NB4 (cell line): ENCODE results near the gene SLC38A11.
A peak's percentile ranks its signal among the peaks of the same experiment; 100 is the strongest.
"Not testable (repeated sequence)": the region's sequence is repeated elsewhere in the genome, so short reads cannot be mapped to it uniquely, and the experiment has no call there.

Source experiments
- DNase-seq: peaks from one replicate; pipeline ENCODE4 v3.0.0; 2010; ENCODE audit warnings: low read depth
- H3K4me3 ChIP-seq: one replicate; pipeline ENCODE4 v1.5.1; 2011; ENCODE audit warnings: mild to moderate bottlenecking, low read depth, low read length, moderate library complexity
- CTCF ChIP-seq: IDR thresholded peaks from one replicate; pipeline ENCODE4 v1.5.1; 2012; ENCODE audit warnings: low read depth, low read length
- MAX ChIP-seq: IDR thresholded peaks from 2 replicates; pipeline ENCODE4 v1.6.1; 2011; ENCODE audit warnings: low read depth, low read length
- MYC ChIP-seq: IDR thresholded peaks from 2 replicates; pipeline ENCODE4 v1.6.1; 2011; ENCODE audit warnings: low read depth, low read length
- POLR2A ChIP-seq: IDR thresholded peaks from 2 replicates; pipeline ENCODE4 v1.6.1; 2011; ENCODE audit warnings: mild to moderate bottlenecking; ENCODE audit not compliant: insufficient read length; ENCODE audit errors: extremely low read depth

Gene SLC38A11

GRCh38 chr2:164954954-164955701 is at the start of gene SLC38A11:
Gene SLC38A11 (minus strand): TSS chr2:164955525. CDS start chr2:164955247, 278 bp downstream.
- no peak for TF ChIP-seq MAX
- no peak for TF ChIP-seq CTCF
- TF ChIP-seq POLR2A, result no peak
- no peak for TF ChIP-seq MYC
- DNase-seq, result no peak
- H3K4me3 ChIP-seq, result no peak within 1 kb of the TSS

- TF ChIP-seq CTCF, result no peak
- TF ChIP-seq MYC, result no peak
- TF ChIP-seq POLR2A, result no peak
- no peak for TF ChIP-seq MAX
- H3K4me3 ChIP-seq, result no peak overlapping the region
- DNase-seq, result no peak
Measured at GRCh38 chr2:165003443-165004130, 48.3 kb upstream of the SLC38A11 start.

- DNase-seq, result no peak
- no peak for TF ChIP-seq MAX
- TF ChIP-seq POLR2A, result no peak
- TF ChIP-seq CTCF, result no peak
- no peak for TF ChIP-seq MYC
- no peak overlapping the region for H3K4me3 ChIP-seq
Measured at GRCh38 chr2:165002638-165003037, 47.3 kb upstream of the SLC38A11 start.

GRCh38 chr2:164994664-164995299 is 39.5 kb upstream of the SLC38A11 start:
- not testable (repeated sequence) for DNase-seq, H3K4me3 ChIP-seq

GRCh38 chr2:164993287-164994016 is 38.1 kb upstream of the SLC38A11 start:
- DNase-seq, result no peak
- TF ChIP-seq CTCF (no peak), MYC (no peak), POLR2A (no peak)
- H3K4me3 ChIP-seq, result no peak overlapping the region

- H3K4me3 ChIP-seq, result no peak overlapping the region
- no peak for TF ChIP-seq POLR2A
- TF ChIP-seq CTCF, result peak; percentile 22
- DNase-seq, result peak; percentile 71
Measured at GRCh38 chr2:164992818-164993217, 37.5 kb upstream of the SLC38A11 start.

GRCh38 chr2:164992093-164992454 is 36.7 kb upstream of the SLC38A11 start:
- not testable (repeated sequence) for DNase-seq, H3K4me3 ChIP-seq

GRCh38 chr2:164991361-164992092 is 36.2 kb upstream of the SLC38A11 start:
- H3K4me3 ChIP-seq, DNase-seq: not testable (repeated sequence)

- not testable (repeated sequence) for DNase-seq, H3K4me3 ChIP-seq
Measured at GRCh38 chr2:164990953-164991352, 35.6 kb upstream of the SLC38A11 start.
